Measurements from ENCODE around the gene ZNF513. TPM values are rescaled to one million over a fixed set of nuclear protein-coding genes. Genes with fewer than 3 reads are reported as not detected.

Gene ZNF513
- polyA plus RNA-seq, 3 donors from 2014 or later: 2.2 to 6.3 (median 2.7) TPM

Other genes starting within 250 kb of the ZNF513 start
- 100 to 1,000 TPM in 1 of 3 donors, 10 to 100 TPM in 2; 90.9 to 105 (median 94.2) TPM for gene PREB, start 246.1 kb downstream of the ZNF513 start, polyA plus RNA-seq
- gene PRR30, start 241.3 kb downstream of the ZNF513 start, polyA plus RNA-seq: not detected
- not detected for gene TCF23, start 231.7 kb downstream of the ZNF513 start, polyA plus RNA-seq
- 100 to 1,000 TPM; 264 to 391 (median 388) TPM for gene ATRAID, start 168.7 kb downstream of the ZNF513 start, polyA plus RNA-seq
- gene SLC5A6, start 168.5 kb downstream of the ZNF513 start, polyA plus RNA-seq: 10 to 100 TPM in 2 of 3 donors, 1 to 10 TPM in 1; 5.3 to 15.1 (median 11.5) TPM
- gene CAD, start 163.4 kb downstream of the ZNF513 start, polyA plus RNA-seq: 10 to 100 TPM in 1 of 3 donors, 1 to 10 TPM in 2; 6.9 to 17.8 (median 8.5) TPM
- not detected for gene SLC30A3, start 117.7 kb downstream of the ZNF513 start, polyA plus RNA-seq
- gene DNAJC5G, start 105.3 kb downstream of the ZNF513 start, polyA plus RNA-seq: not detected
- gene TRIM54, start 98.3 kb downstream of the ZNF513 start, polyA plus RNA-seq: under 1 TPM; 0.12 to 0.49 (median 0.48) TPM
- gene UCN, start 72.3 kb downstream of the ZNF513 start, polyA plus RNA-seq: under 1 TPM in 1 of 3 donors, not detected in 2; 0.66 TPM
- 100 to 1,000 TPM; 101 to 276 (median 130) TPM for gene MPV17, start 57.6 kb downstream of the ZNF513 start, polyA plus RNA-seq
- gene GTF3C2, start 24.0 kb downstream of the ZNF513 start, polyA plus RNA-seq: 10 to 100 TPM; 22.1 to 43.7 (median 34.7) TPM
- 10 to 100 TPM; 21.3 to 33.1 (median 24.7) TPM for gene EIF2B4, start 10.4 kb downstream of the ZNF513 start, polyA plus RNA-seq
- 100 to 1,000 TPM; 236 to 321 (median 261) TPM for gene SNX17, start 10.1 kb downstream of the ZNF513 start, polyA plus RNA-seq
- gene PPM1G, start 28.9 kb upstream of the ZNF513 start, polyA plus RNA-seq: 100 to 1,000 TPM in 2 of 3 donors, 10 to 100 TPM in 1; 71.3 to 116 (median 104) TPM
- gene NRBP1, start 47.9 kb upstream of the ZNF513 start, polyA plus RNA-seq: 100 to 1,000 TPM in 2 of 3 donors, 10 to 100 TPM in 1; 85.7 to 154 (median 147) TPM
- under 1 TPM in 1 of 3 donors, not detected in 2; 0.63 TPM for gene KRTCAP3, start 61.6 kb upstream of the ZNF513 start, polyA plus RNA-seq
- 1 to 10 TPM in 2 of 3 donors, under 1 TPM in 1; 0.76 to 8.4 (median 3.1) TPM for gene IFT172, start 109.0 kb upstream of the ZNF513 start, polyA plus RNA-seq
- not detected for gene FNDC4, start 114.5 kb upstream of the ZNF513 start, polyA plus RNA-seq
- not detected for gene GCKR, start 116.1 kb upstream of the ZNF513 start, polyA plus RNA-seq
- 10 to 100 TPM; 17.4 to 23.4 (median 23.3) TPM for gene ZNF512, start 202.3 kb upstream of the ZNF513 start, polyA plus RNA-seq
- gene CCDC121, start 248.3 kb upstream of the ZNF513 start, polyA plus RNA-seq: 1 to 10 TPM in 2 of 3 donors, not detected in 1; 1.1 to 2.9 TPM
- gene GPN1, start 248.3 kb upstream of the ZNF513 start, polyA plus RNA-seq: 100 to 1,000 TPM in 1 of 3 donors, 10 to 100 TPM in 2; 89.9 to 125 (median 92.1) TPM